Testis (tissue), 2 donors: ENCODE data around the gene FOXK2.

Source experiments
- CTCF ChIP-seq, 3 experiments: fragments of 450-650 bp in 2 of 3; fragments of 200-600 bp in 1 of 3; sonication (generic) in 1 of 3; IDR thresholded peaks; one replicate each; pipeline ENCODE4 v1.5.1; 2016 to 2019; ENCODE audit warnings: antibody characterized with exemption in 3 of 3, mild to moderate bottlenecking in 2 of 3, moderate library complexity in 1 of 3
- POLR2A ChIP-seq: fragments of 450-650 bp; IDR thresholded peaks from one replicate; pipeline ENCODE4 v1.6.1; 2017; ENCODE audit warnings: antibody characterized with exemption, mild to moderate bottlenecking, moderate library complexity

GRCh38 chr17:82524540-82524939, 5.0 kb downstream of the FOXK2 start:
- TF ChIP-seq POLR2A (no peak), CTCF (IDR thresholded peaks at IDR 0.05) (no peak)
